Activated CD8-positive, alpha-beta memory T cell treated with anti-CD3 and anti-CD28 coated beads, Interleukin-2, amount 50 U/mL, for 4 hours (primary cell): Measurements from ENCODE around the gene ADCK1.
"Not testable (repeated sequence)": the region's sequence is repeated elsewhere in the genome, so short reads cannot be mapped to it uniquely, and the experiment has no call there.

Experiments used
- DNase-seq: peaks from one replicate; pipeline ENCODE4 v3.0.0-alpha.2; 2020

The ADCK1 gene

DNA sequence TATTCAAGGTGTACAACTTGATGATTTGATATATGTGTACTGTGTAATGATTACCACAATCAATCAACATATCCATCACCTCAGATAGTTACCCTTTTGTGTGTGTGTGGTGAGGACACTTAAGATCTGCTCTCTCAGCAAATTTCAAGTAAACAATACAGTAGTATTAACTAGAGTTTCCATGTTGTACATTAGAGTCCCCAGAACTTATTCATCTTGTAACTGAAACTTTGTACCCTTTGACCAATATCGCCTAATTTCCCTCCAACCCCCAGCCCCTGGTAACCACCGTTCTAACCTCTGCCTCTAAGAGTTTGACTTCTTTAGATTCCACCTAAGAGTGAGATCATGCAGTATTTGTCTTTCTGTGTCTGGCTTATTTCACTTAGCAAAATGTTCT is 12.1 kb downstream of the ADCK1 start:
- DNase-seq = no peak

- DNase-seq = not testable (repeated sequence)
Observed at GRCh38 chr14:77812682-77813081, 12.8 kb downstream of the ADCK1 start.

- DNase-seq = no peak
Observed at GRCh38 chr14:77822307-77822706, 22.4 kb downstream of the ADCK1 start.

DNA sequence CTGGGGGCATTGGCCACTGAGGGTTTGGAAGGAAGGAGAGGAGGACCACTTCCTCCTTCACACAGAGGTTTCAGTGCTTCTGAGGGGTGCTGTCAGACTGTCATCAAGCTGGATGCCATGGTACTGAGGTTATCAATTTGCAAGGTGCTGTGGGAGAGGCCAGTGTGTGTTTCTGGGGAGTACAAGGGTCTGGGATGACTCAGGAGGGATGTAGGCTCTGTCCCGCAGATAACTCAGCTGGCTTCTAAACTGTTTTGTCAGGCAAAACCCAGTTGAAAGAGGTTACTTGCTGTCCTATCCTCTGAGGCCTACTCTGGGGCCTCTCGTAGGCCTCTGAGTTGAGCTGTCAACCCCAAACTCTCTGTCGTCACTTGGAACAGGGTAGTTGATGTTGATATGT is 22.8 kb downstream of the ADCK1 start:
- no peak for DNase-seq

- no peak for DNase-seq
Observed at GRCh38 chr14:77823378-77823777, 23.5 kb downstream of the ADCK1 start.

GRCh38 chr14:77825895-77826519 is 26.1 kb downstream of the ADCK1 start:
- DNase-seq = no peak

- no peak for DNase-seq
Observed at GRCh38 chr14:77830692-77831091, 30.8 kb downstream of the ADCK1 start.

- no peak for DNase-seq
Observed at GRCh38 chr14:77832297-77832696, 32.4 kb downstream of the ADCK1 start.

GRCh38 chr14:77837926-77838325 is 38.0 kb downstream of the ADCK1 start:
- no peak for DNase-seq

- no peak for DNase-seq
Observed at GRCh38 chr14:77838831-77839511, 39.1 kb downstream of the ADCK1 start.

- no peak for DNase-seq
Observed at GRCh38 chr14:77843195-77843594, 43.3 kb downstream of the ADCK1 start.

GRCh38 chr14:77843651-77844050 is 43.7 kb downstream of the ADCK1 start:
- no peak for DNase-seq

DNA sequence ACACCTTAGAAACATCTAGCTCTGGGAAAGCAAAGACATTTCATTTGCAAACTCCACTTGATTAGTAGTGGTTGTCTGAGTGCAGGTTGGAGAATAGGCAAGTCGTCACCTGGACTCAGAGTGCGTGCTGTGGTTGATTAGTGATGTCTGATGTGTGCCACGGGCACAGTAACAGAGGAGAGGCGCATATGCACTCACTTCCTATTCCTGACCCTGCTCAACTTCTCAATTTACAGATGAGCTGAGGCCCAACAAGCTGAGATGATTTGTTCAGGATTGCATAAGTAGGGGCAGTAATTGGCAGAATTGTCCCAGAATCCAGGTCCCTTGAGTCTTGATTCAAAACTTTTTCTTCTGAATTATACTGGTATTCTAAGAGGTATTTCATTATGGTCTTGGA is 44.9 kb downstream of the ADCK1 start:
- no peak for DNase-seq

- no peak for DNase-seq
Observed at GRCh38 chr14:77848031-77848430, 48.1 kb downstream of the ADCK1 start.

- DNase-seq = no peak
Observed at GRCh38 chr14:77849711-77850110, 49.8 kb downstream of the ADCK1 start.

DNA sequence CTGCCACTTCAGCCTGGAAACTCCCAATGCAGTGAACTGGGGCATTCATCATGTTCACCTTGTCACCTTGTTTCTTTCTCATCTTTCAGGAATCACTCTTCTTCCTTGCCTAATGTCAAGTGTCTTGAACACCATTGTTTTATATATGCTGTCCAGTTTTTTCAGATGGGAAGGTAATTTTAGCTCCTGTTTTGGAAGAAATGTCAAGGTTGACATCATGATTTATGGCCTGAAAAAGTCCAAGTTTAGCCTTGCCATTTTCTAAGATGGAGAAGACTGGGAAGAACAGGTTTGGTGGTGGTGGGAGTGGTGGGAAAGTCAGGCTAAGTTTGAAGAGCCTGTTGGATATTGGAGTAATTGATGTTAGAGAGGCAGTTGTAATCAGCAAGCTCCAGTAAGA is 54.0 kb downstream of the ADCK1 start:
- no peak for DNase-seq

DNA sequence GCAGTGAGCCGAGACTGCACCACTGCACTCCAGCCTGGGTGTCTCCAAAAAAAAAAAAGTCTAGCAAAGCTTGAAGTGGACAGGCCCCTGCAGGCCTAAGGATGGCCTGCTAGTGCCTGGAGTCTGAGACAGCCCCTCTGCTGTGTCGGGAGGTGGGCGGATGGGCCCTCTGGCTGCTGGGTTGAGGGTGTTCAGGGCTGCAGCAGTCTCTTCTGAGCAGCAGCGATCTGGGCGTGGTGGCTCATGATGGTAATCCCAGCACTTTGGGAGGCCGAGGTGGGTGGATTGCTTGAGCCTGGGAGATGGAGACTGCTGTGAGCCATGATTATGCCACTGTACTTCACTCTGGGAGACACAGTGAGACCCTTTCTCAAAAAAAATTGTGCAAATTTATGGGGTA is 57.0 kb downstream of the ADCK1 start:
- no peak for DNase-seq

- DNase-seq = no peak
Observed at GRCh38 chr14:77859934-77860570, 60.1 kb downstream of the ADCK1 start.

- DNase-seq = no peak
Observed at GRCh38 chr14:77861201-77861600, 61.3 kb downstream of the ADCK1 start.

GRCh38 chr14:77862154-77862786 is 62.4 kb downstream of the ADCK1 start:
- DNase-seq = peak; percentile 77

DNA sequence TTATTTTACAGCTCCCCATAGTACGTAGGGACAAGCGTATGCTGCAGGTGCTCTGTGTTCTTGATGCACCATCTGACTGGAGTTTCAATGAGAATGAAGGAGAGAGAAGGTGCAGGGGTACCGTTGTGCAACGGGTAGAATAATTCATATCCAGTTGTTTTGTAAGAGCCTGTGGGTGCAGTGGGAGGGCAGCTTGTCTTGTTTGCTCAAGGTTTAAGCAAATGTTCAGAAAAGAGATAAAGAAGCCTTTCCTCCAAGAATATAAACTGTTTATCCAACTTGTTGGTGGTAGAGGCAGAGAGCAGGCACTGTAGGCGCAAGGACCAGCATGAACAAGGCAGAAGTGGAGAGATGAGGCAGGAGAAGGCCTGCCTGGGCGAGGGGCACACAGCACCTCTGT is 64.2 kb downstream of the ADCK1 start:
- no peak for DNase-seq

GRCh38 chr14:77864580-77864979 is 64.7 kb downstream of the ADCK1 start:
- DNase-seq = no peak

GRCh38 chr14:77865455-77865854 is 65.5 kb downstream of the ADCK1 start:
- DNase-seq = no peak

DNA sequence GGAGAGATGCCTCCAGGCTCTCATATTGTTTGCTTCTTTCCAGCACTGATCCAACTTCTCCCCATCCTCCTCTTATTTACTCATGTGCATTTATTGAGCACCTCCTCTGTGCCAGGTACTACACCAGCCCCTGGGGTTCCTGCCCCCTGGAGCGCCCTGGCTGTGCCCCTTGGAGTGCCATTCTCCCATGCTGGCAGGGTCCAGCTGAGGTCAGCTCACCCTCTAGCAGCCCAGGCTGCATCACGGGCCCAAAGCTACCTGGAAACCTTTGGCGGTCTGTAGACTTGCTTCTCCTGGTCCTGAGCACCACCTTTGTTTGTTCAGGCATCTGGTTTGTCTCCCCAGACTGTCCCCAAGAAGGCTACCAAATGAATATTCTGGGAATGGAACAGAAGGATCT is 67.0 kb downstream of the ADCK1 start:
- no peak for DNase-seq
